H9 (cell line): ENCODE results near the gene MPHOSPH10. TPM values are rescaled to one million over a fixed set of nuclear protein-coding genes. Genes with fewer than 3 reads are reported as not detected.

Experiments used
- DNase-seq: peaks from one replicate; pipeline ENCODE4 v3.0.0-alpha.2; 2017
- H2AFZ ChIP-seq: one replicate; pipeline ENCODE4 v1.6.1; 2013; ENCODE audit warnings: mild to moderate bottlenecking, low read length, control low read depth, moderate library complexity
- H2AK5ac ChIP-seq: 2 replicates; pipeline ENCODE4 v1.6.1; 2013; ENCODE audit warnings: low read length, control low read depth, mixed read lengths; ENCODE audit not compliant: insufficient read length
- H2BK120ac ChIP-seq: one replicate; pipeline ENCODE4 v1.6.1; 2013; ENCODE audit warnings: low read depth, mild to moderate bottlenecking, low read length, control low read depth, inconsistent platforms; ENCODE audit not compliant: poor library complexity, severe bottlenecking
- H2BK12ac ChIP-seq: 2 replicates; pipeline ENCODE4 v1.6.1; 2013; ENCODE audit warnings: low read length, control low read depth, mixed read lengths, low read depth; ENCODE audit not compliant: insufficient read length
- H2BK15ac ChIP-seq: 2 replicates; pipeline ENCODE4 v1.6.1; 2013; ENCODE audit warnings: low read depth, low read length, control low read depth
- H2BK20ac ChIP-seq: one replicate; pipeline ENCODE4 v1.6.1; 2013; ENCODE audit warnings: low read depth, mild to moderate bottlenecking, low read length, control low read depth, inconsistent platforms; ENCODE audit not compliant: poor library complexity, severe bottlenecking
- H2BK5ac ChIP-seq: 2 replicates; pipeline ENCODE4 v1.6.1; 2013; ENCODE audit warnings: low read length, control low read depth, mixed read lengths; ENCODE audit not compliant: insufficient read length
- H3K14ac ChIP-seq: 2 replicates; pipeline ENCODE4 v1.6.1; 2013; ENCODE audit warnings: low read length, control low read depth; ENCODE audit not compliant: insufficient read depth
- H3K18ac ChIP-seq: 2 replicates; pipeline ENCODE4 v1.6.1; 2013; ENCODE audit warnings: low read depth, mild to moderate bottlenecking, mixed read lengths, low read length, control low read depth; ENCODE audit not compliant: insufficient read length
- H3K23ac ChIP-seq: 2 replicates; pipeline ENCODE4 v1.6.1; 2013; ENCODE audit warnings: low read length, control low read depth, mixed read lengths, low read depth; ENCODE audit not compliant: insufficient read length
- H3K23me2 ChIP-seq: 2 replicates; pipeline ENCODE4 v1.6.1; 2013; ENCODE audit warnings: low read depth, mild to moderate bottlenecking, mixed read lengths, low read length, control low read depth; ENCODE audit not compliant: insufficient read length, poor library complexity, severe bottlenecking
- H3K27ac ChIP-seq: 2 replicates; pipeline ENCODE4 v1.5.1; 2013; ENCODE audit warnings: low read length, control low read depth, mixed read lengths, low read depth; ENCODE audit not compliant: insufficient read length
- H3K27me3 ChIP-seq: 2 replicates; pipeline ENCODE4 v1.6.1; 2013; ENCODE audit warnings: low read length, control low read depth, inconsistent platforms; ENCODE audit not compliant: insufficient read depth
- H3K4ac ChIP-seq: 2 replicates; pipeline ENCODE4 v1.6.1; 2013; ENCODE audit warnings: low read depth, mild to moderate bottlenecking, control low read depth, inconsistent platforms, low read length, moderate library complexity
- H3K4me1 ChIP-seq: 2 replicates; pipeline ENCODE4 v1.6.1; 2013; ENCODE audit warnings: low read length, control low read depth, inconsistent platforms; ENCODE audit not compliant: insufficient read depth
- H3K4me2 ChIP-seq: 2 replicates; pipeline ENCODE4 v1.6.1; 2013; ENCODE audit warnings: low read length, control low read depth, mixed read lengths; ENCODE audit not compliant: insufficient read length, insufficient read depth
- H3K56ac ChIP-seq: 2 replicates; pipeline ENCODE4 v1.6.1; 2013; ENCODE audit warnings: low read depth, mild to moderate bottlenecking, mixed read lengths, low read length, control low read depth; ENCODE audit not compliant: insufficient read length
- H3K79me1 ChIP-seq: 2 replicates; pipeline ENCODE4 v1.6.1; 2013; ENCODE audit warnings: low read depth, mild to moderate bottlenecking, moderate library complexity, low read length, control low read depth, inconsistent platforms; ENCODE audit not compliant: insufficient read depth, poor library complexity, severe bottlenecking
- H3K79me2 ChIP-seq: 2 replicates; pipeline ENCODE4 v1.6.1; 2013; ENCODE audit warnings: low read length, control low read depth, inconsistent platforms; ENCODE audit not compliant: insufficient read depth
- H3K9ac ChIP-seq: 2 replicates; pipeline ENCODE4 v1.6.1; 2013; ENCODE audit warnings: low read length, control low read depth, mixed read lengths; ENCODE audit not compliant: insufficient read length; ENCODE audit errors: extremely low read depth
- H3K9me3 ChIP-seq: one replicate; pipeline ENCODE4 v1.6.1; 2013; ENCODE audit warnings: low read depth, low read length, inconsistent platforms; ENCODE audit not compliant: control insufficient read depth
- H3T11ph ChIP-seq: one replicate; pipeline ENCODE4 v1.6.1; 2013; ENCODE audit warnings: mild to moderate bottlenecking, low read length, control low read depth, inconsistent platforms
- H4K20me1 ChIP-seq: one replicate; pipeline ENCODE4 v1.6.1; 2013; ENCODE audit not compliant: control insufficient read depth, insufficient read length, insufficient read depth
- H4K5ac ChIP-seq: 2 replicates; pipeline ENCODE4 v1.6.1; 2013; ENCODE audit warnings: low read depth, mild to moderate bottlenecking, mixed read lengths, low read length, control low read depth; ENCODE audit not compliant: insufficient read length
- H4K8ac ChIP-seq: replicated peaks from 2 replicates; pipeline ENCODE4 v1.6.1; 2013; ENCODE audit warnings: low read length, control low read depth, mixed read lengths, low read depth; ENCODE audit not compliant: insufficient read length
- H4K91ac ChIP-seq: 2 replicates; pipeline ENCODE4 v1.6.1; 2013; ENCODE audit warnings: low read depth, mild to moderate bottlenecking, moderate library complexity, mixed read lengths, low read length, control low read depth; ENCODE audit not compliant: insufficient read length
- H3K27ac Mint-ChIP-seq, 3 experiments: 2 replicates in 2 of 3; 3 replicates in 1 of 3; pipeline ENCODE4 v1.8.0; 2020 to 2021; ENCODE audit warnings: mixed read lengths in 3 of 3, mild to moderate bottlenecking in 1 of 3, moderate library complexity in 1 of 3
- H3K27me3 Mint-ChIP-seq: 2 replicates; pipeline ENCODE4 v1.8.0; 2021; ENCODE audit warnings: low read depth, mild to moderate bottlenecking, moderate library complexity, mixed read lengths
- H3K36me3 Mint-ChIP-seq, 3 experiments: 2 replicates in 2 of 3; 3 replicates in 1 of 3; pipeline ENCODE4 v1.8.0; 2020 to 2021; ENCODE audit warnings: low read depth in 3 of 3, mixed read lengths in 3 of 3; ENCODE audit not compliant: insufficient read depth in 1 of 3
- H3K4me1 Mint-ChIP-seq, 2 experiments: 2 replicates each; pipeline ENCODE4 v1.8.0; 2020; ENCODE audit warnings: mixed read lengths in 2 of 2
- H3K4me3 Mint-ChIP-seq, 2 experiments: 2 replicates in 1 of 2; 3 replicates in 1 of 2; pipeline ENCODE4 v1.8.0; 2020 to 2021; ENCODE audit warnings: mild to moderate bottlenecking in 2 of 2, mixed read lengths in 2 of 2, moderate library complexity in 1 of 2
- H3K9me3 Mint-ChIP-seq, 2 experiments: 2 replicates in 1 of 2; 3 replicates in 1 of 2; pipeline ENCODE4 v1.8.0; 2020; ENCODE audit warnings: mild to moderate bottlenecking in 2 of 2, mixed read lengths in 2 of 2, moderate library complexity in 1 of 2
- CTCF ChIP-seq: fragments of 200-600 bp; sonication (generic); conservative IDR thresholded peaks from 3 replicates; pipeline ENCODE4 v1.8.0; 2021; ENCODE audit warnings: antibody characterized with exemption, mild to moderate bottlenecking
- WGBS: extraction: QIAGEN DNeasy Blood & Tissue Kit; methylation state at CpG from one replicate; pipeline ENCODE4 v1.1.7; 2013; ENCODE audit warnings: missing lambda C conversion rate, low lambda C conversion rate, mixed read lengths; ENCODE audit not compliant: insufficient read length; ENCODE audit errors: extremely low coverage; 5-methylcytosine and 5-hydroxymethylcytosine counted together
- total RNA-seq: library from RNA; stranded (reverse); gene quantifications from 2 replicates; pipeline ENCODE4 v1.2.1, GENCODE V29; 2021

MPHOSPH10 gene
- total RNA-seq, 1 experiment from 2014 or later = 42.1 TPM

DNA sequence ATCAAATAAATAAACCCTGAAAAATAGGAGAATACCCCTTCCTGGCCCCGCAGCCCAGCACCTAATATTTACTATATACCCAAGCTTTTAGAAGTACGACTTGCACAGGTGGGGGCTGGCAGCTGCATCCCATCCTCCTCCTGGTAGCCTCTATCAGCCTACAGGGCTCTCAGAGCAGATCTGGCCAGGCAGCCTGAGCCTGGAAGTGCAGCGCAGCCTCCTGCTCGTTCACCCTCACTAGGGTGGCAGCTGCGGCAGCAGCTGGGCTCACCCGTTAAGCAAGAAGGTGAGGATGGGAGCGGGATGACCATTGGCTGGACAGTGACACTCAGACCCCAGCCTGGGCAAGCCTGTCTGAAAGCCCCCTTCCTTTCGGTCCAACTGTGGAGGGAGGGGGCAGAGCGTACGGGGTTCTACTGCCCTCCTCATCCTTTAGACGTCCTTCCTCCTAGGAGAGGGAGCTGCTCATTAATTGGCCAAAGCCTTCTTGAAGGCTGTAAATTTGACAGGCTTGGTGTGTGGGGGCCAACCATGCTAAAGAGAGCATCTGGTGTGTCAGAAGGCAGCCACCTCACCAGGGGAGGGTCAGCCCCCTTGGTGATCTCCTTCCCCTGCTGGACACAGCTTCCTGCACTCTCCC lies 23.3 kb downstream of the MPHOSPH10 start:
- no peaks in the 10 kb centered on the region; the same call in 1 of the 2 replicates for H3K4me1 ChIP-seq
- H2BK12ac ChIP-seq = no peak overlapping the region
- no peak overlapping the region for H3K4ac ChIP-seq
- no peak overlapping the region for H3K14ac ChIP-seq
- no peaks in the 10 kb centered on the region for H3K79me1 ChIP-seq
- H2BK120ac ChIP-seq = no peak overlapping the region
- Mint-ChIP-seq H3K4me3 (no peak overlapping the region), H3K27ac (no peak overlapping the region), H3K27me3 (peaks cover 4% of the 10 kb centered on the region), H3K36me3 (peaks cover 11 to 18% (median 16%) of the 10 kb centered on the region in 3 experiments; a peak in 6 of 7 replicates), H3K9me3 (no peaks in the 10 kb centered on the region), H3K4me1 (peaks cover 10 to 23% of the 10 kb centered on the region in 2 experiments)
- H3K27me3 ChIP-seq = no peaks in the 10 kb centered on the region
- no peak for DNase-seq
- no peaks in the 10 kb centered on the region for H4K20me1 ChIP-seq
- no peak overlapping the region for H4K5ac ChIP-seq
- H3K18ac ChIP-seq = no peak overlapping the region
- H3K56ac ChIP-seq = no peak overlapping the region
- H2BK15ac ChIP-seq = no peak overlapping the region
- no peak overlapping the region for H3K4me2 ChIP-seq
- no peak for TF ChIP-seq CTCF
- H3K27ac ChIP-seq = no peak overlapping the region
- H2AFZ ChIP-seq = no peak overlapping the region
- no peaks in the 10 kb centered on the region for H3K79me2 ChIP-seq
- no peak overlapping the region for H2AK5ac ChIP-seq
- no peaks in the 10 kb centered on the region for H3K9me3 ChIP-seq
- no peak overlapping the region for H4K91ac ChIP-seq
- H4K8ac ChIP-seq = no peak overlapping the region
- H3T11ph ChIP-seq = no peak overlapping the region
- no peak overlapping the region for H2BK20ac ChIP-seq
- H3K23ac ChIP-seq = no peak overlapping the region
- no peak overlapping the region for H3K9ac ChIP-seq
- no peak overlapping the region for H2BK5ac ChIP-seq
- no CpG with 5 or more reads among the region's 11 CpGs for WGBS
- no peaks in the 10 kb centered on the region for H3K23me2 ChIP-seq
